Measurements from ENCODE around the gene ZNF77. TPM values are rescaled to one million over a fixed set of nuclear protein-coding genes. Genes with fewer than 3 reads are reported as not detected.

Gene ZNF77
- total RNA-seq, 3 donors from 2014 or later (not counting 1 experiment from before 2014, with no cell fraction given) = 6.0 to 9.2 (median 6.8) TPM

GRCh38 chr19:2952953-2953481 is 8.2 kb upstream of the ZNF77 start:
- peaks cover 24 to 25% of the 10 kb centered on the region in 2 donors for H3K4me1 Mint-ChIP-seq
- ATAC-seq (no peak), DNase-seq (no peak)
- H3K4me1 ChIP-seq (ENCODE audit: control insufficient read depth, insufficient read depth, low read length) = peaks cover 14% of the 10 kb centered on the region
- no peaks in the 10 kb centered on the region for H3K36me3 ChIP-seq (ENCODE audit: control insufficient read depth, insufficient read depth, low read length)
- H3K9me3 ChIP-seq (ENCODE audit: control insufficient read depth, insufficient read depth, low read length) = no peaks in the 10 kb centered on the region
- TF ChIP-seq, protein P1, sequence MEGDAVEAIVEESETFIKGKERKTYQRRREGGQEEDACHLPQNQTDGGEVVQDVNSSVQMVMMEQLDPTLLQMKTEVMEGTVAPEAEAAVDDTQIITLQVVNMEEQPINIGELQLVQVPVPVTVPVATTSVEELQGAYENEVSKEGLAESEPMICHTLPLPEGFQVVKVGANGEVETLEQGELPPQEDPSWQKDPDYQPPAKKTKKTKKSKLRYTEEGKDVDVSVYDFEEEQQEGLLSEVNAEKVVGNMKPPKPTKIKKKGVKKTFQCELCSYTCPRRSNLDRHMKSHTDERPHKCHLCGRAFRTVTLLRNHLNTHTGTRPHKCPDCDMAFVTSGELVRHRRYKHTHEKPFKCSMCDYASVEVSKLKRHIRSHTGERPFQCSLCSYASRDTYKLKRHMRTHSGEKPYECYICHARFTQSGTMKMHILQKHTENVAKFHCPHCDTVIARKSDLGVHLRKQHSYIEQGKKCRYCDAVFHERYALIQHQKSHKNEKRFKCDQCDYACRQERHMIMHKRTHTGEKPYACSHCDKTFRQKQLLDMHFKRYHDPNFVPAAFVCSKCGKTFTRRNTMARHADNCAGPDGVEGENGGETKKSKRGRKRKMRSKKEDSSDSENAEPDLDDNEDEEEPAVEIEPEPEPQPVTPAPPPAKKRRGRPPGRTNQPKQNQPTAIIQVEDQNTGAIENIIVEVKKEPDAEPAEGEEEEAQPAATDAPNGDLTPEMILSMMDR (IDR thresholded peaks at IDR 0.05) = no peak
- H3K27ac Mint-ChIP-seq = no peak overlapping the region
- no peaks in the 10 kb centered on the region for H3K9me3 Mint-ChIP-seq
- no peak overlapping the region for H3K4me3 ChIP-seq (ENCODE audit: low read length)
- H3K27me3 ChIP-seq (ENCODE audit: control insufficient read depth, insufficient read depth, low read length) = no peaks in the 10 kb centered on the region
- H3K4me3 Mint-ChIP-seq = no peak overlapping the region
- H3K27ac ChIP-seq (ENCODE audit: low read length) = no peak overlapping the region
- no peaks in the 10 kb centered on the region for H3K36me3 Mint-ChIP-seq
- intact Hi-C loops (cut with micrococcal nuclease) = loop anchor here (5.0 to 10.0 kb wide), 2 partner anchors 232 to 259 kb away; partner anchors contain the start of gene NCLN
- WGBS (ENCODE audit: insufficient coverage) = 72% methylated on average over 7 of the region's 9 CpGs
- no peaks in the 10 kb centered on the region for H3K27me3 Mint-ChIP-seq (ENCODE audit: low read depth in 2 of 2)

- peak overlapping the region; percentile 97 to 99 for H3K27ac Mint-ChIP-seq
- H3K4me1 Mint-ChIP-seq = peaks cover 24 to 25% of the 10 kb centered on the region in 2 donors
- Histone ChIP-seq H3K4me3 (ENCODE audit: low read length) (peak overlapping the region; percentile 68), H3K27me3 (ENCODE audit: control insufficient read depth, insufficient read depth, low read length) (no peaks in the 10 kb centered on the region), H3K36me3 (ENCODE audit: control insufficient read depth, insufficient read depth, low read length) (no peaks in the 10 kb centered on the region), H3K27ac (ENCODE audit: low read length) (peak overlapping the region; percentile 92), H3K4me1 (ENCODE audit: control insufficient read depth, insufficient read depth, low read length) (peaks cover 17% of the 10 kb centered on the region), H3K9me3 (ENCODE audit: control insufficient read depth, insufficient read depth, low read length) (no peaks in the 10 kb centered on the region)
- TF ChIP-seq, protein P1 (IDR thresholded peaks at IDR 0.05) = no peak
- intact Hi-C loops (cut with micrococcal nuclease) = loop anchor here (1.0 to 10.0 kb wide), 3 partner anchors 154 to 262 kb away; partner anchors contain the start of gene NCLN
- H3K4me3 Mint-ChIP-seq = peak overlapping the region; percentile 95
- H3K27me3 Mint-ChIP-seq (ENCODE audit: low read depth in 2 of 2) = no peaks in the 10 kb centered on the region
- under 1% methylated on average over 53 of the region's 53 CpGs for WGBS (ENCODE audit: insufficient coverage)
- DNase-seq (peak; percentile 100), ATAC-seq (peak; percentile 90 to 97 (median 94))
- no peaks in the 10 kb centered on the region for H3K9me3 Mint-ChIP-seq
- H3K36me3 Mint-ChIP-seq = no peaks in the 10 kb centered on the region
Observed at GRCh38 chr19:2950286-2951124, 5.7 kb upstream of the ZNF77 start.

DNA sequence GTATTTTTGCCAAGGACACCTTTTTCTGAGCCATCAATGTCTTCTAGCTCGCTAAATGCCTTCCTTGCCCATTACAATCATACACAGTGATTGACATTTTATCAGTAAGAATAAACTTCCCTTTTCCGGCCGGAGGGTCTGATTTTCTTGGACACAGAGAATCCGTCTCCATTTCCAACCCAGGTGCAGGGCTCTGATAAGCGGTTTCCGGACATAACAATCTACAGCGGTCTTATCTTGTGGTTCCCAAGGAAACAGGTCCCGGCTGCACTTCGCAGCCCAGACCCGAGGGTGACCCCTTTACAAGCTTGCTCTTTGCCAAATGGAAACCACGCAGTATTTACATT is 5.1 kb upstream of the ZNF77 start:
- H3K4me3 Mint-ChIP-seq = peak overlapping the region; percentile 95
- H3K27me3 ChIP-seq (ENCODE audit: control insufficient read depth, insufficient read depth, low read length) = no peaks in the 10 kb centered on the region
- no peak for DNase-seq
- TF ChIP-seq, protein P1 (IDR thresholded peaks at IDR 0.05) = no peak
- H3K4me3 ChIP-seq (ENCODE audit: low read length) = peak overlapping the region; percentile 68
- H3K27me3 Mint-ChIP-seq (ENCODE audit: low read depth in 2 of 2) = no peaks in the 10 kb centered on the region
- WGBS (ENCODE audit: insufficient coverage) = 2% methylated on average over 11 of the region's 11 CpGs
- peaks cover 30 to 31% of the 10 kb centered on the region in 2 donors for H3K4me1 Mint-ChIP-seq
- peak overlapping the region; percentile 92 for H3K27ac ChIP-seq (ENCODE audit: low read length)
- no peaks in the 10 kb centered on the region for H3K36me3 Mint-ChIP-seq
- no peaks in the 10 kb centered on the region for H3K9me3 ChIP-seq (ENCODE audit: control insufficient read depth, insufficient read depth, low read length)
- intact Hi-C loops (cut with micrococcal nuclease) = loop anchor here (5.0 to 10.0 kb wide), 3 partner anchors 48 to 262 kb away; partner anchors contain the start of genes NCLN and ZNF57
- no peaks in the 10 kb centered on the region for H3K9me3 Mint-ChIP-seq
- H3K27ac Mint-ChIP-seq = peak overlapping the region; percentile 97 to 99
- no peaks in the 10 kb centered on the region for H3K36me3 ChIP-seq (ENCODE audit: control insufficient read depth, insufficient read depth, low read length)
- ATAC-seq = no peak
- peaks cover 22% of the 10 kb centered on the region for H3K4me1 ChIP-seq (ENCODE audit: control insufficient read depth, insufficient read depth, low read length)
